AML-193 (cell line): ENCODE data around the gene OTC.

ENCODE experiments used
- DNase-seq, 2 experiments: peaks; one replicate each; lab custom pipeline; 2025; lab: John Stamatoyannopoulos, UW

The OTC gene

DNA sequence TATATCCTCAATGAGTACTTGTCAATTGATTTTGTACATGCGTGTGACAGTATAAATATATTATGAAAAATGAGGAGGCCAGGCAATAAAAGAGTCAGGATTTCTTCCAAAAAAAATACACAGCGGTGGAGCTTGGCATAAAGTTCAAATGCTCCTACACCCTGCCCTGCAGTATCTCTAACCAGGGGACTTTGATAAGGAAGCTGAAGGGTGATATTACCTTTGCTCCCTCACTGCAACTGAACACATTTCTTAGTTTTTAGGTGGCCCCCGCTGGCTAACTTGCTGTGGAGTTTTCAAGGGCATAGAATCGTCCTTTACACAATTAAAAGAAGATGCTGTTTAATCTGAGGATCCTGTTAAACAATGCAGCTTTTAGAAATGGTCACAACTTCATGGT, at the start of gene OTC:
Gene OTC, plus strand, starts transcription at position 243 of the 400 bp plus-strand sequence. Its CDS starts 93 bp downstream, at position 336.
- no peak for DNase-seq

DNA sequence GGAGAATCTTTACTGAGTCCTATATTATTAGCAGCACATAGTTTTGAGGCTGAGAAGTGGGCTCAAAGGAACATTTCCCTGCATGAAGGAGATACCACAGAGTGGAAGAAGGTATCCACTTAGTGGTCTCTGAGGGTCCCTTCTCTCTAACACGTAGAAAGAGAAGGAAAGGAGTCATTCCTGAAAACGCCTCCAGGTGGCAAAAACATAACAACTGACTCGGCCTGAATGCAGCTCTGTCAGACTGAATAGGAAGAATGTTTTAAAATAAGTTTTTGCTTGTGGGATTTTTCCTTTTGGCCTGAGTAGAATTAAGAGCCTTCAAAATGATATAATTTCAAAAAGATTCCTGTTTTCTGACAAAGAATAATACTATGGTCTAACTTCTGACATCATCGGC, 48.4 kb upstream of the OTC start:
- DNase-seq = no peak

DNA sequence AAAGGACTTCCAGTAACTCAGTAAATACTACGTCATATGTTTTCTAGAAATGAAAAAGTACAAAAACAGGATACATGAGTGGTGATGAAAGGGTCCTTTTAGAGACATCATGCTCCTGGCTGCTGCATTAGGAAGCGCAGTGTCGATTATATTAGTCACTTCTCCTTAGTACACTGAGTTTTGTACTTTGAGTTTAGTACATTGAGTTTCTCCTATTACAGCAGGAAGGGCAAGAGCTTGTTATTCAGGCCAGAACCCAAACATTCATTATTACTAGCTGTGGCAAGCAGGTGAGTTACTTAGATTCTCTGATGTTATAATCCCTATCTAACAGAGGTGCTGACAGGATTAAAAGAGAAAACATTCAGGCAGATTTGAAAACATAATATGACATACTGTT, 46.4 kb upstream of the OTC start:
- DNase-seq = no peak

DNA sequence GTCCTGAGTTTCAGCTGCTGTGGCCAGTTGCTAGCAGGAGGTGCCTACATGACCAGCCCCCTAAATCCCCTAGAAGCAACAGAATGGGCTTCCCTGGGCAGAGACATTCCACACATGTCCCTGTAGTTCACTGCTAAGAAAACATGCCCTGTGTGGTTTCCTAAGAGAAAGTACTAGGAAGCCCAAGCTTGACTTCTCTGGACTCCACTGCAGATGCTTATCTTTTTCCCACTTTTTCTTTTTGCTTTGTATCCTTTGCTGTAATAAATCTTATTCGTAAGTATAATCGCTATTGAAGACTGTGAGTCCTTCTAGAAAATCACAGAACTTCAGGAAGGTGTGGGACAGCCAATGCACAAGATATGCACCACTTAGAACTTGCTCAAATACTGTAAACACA, 40.7 kb upstream of the OTC start:
- no peak for DNase-seq

DNA sequence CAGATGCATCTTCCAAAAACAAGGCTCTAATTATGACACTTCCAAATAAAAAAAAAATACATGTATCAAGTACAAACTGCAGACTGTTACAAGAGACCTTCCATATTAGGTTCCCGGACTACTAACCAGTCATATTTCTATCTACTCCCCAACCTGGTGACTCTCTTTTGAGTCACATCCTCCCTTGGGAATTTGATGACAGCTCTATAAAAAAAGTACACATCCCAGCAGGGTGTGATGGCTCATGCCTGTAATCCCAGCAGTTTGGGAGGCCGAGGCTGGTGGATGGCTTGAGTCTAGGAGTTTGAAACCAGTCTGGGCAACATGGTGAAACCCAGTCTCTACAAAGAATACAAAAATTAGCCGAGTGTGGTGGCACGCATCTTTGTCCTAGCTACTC, 40.0 kb upstream of the OTC start:
- DNase-seq = no peak

DNA sequence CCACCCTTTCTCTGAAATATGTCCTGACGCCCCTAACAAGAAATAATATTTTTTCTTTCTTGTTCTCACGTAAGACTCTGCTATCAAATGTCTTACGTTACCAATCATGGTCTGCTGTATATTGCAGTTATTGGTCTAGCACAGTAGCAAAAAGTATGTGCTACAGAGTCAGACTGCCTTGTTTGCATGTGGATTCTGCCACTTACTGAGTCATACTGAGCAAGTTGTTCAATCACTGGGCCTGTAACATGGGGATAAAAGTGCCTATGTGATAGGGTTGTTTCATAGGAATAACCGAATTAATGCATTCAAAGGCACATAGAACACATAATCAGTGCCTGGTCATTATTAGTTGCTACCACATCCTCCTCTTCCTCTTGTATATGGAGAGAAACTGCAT, 39.2 kb upstream of the OTC start:
- DNase-seq = no peak

DNA sequence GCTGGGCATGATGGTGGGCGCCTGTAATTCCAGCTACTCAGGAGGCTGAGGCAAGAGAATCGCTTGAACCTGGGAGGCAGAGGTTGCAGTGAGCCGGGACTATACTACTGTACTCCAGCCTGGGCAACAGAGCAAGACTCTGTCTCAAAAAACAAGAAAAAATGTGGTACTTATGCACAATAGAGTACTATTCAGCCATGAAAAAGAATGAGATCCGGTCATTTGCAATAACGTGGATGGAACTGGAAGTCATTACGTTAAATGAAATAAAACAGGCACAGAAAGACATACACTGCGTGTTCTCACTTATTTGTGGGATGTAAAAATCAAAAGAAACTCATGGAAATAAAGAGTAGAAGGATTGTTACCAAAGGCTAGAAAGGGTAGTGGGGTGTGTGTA, 37.2 kb upstream of the OTC start:
- DNase-seq = no peak

DNA sequence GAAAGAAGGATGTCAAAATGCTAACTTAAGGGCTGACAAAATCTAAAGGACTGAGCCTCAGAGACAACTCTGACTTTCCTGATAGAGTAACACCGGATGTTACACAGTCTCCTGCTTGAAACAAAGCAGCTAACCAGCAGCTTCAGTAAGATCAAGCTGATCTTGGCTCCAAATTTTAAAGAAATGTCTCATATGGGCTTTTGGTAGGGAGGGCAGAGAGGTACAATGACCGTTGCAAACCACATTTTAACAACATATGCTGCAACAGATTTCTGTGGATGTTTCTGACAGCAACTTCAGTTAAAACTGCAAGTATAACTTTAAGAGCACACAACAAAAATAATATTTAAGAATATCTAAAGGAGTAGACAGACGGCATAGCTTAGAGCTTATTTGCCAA, 34.2 kb upstream of the OTC start:
- no peak for DNase-seq

DNA sequence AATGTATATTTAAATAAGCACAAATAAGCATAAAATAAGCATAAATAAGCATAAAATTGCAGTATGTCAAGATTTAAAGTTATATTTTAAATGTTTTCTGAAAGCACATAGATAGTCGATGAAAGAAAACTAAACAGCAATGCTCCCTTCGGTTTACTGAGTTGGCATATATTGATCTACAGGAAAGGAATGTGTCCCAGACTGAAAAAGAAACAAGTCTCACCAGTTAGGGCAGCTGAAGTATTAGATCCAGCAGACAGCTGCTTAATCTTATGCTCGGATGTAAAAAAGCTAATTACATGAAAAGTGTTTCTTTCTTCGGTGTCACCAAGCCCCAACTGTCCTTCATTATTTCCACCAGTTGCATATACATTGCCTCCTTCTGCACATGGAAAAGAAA, 33.8 kb upstream of the OTC start:
- DNase-seq = no peak

DNA sequence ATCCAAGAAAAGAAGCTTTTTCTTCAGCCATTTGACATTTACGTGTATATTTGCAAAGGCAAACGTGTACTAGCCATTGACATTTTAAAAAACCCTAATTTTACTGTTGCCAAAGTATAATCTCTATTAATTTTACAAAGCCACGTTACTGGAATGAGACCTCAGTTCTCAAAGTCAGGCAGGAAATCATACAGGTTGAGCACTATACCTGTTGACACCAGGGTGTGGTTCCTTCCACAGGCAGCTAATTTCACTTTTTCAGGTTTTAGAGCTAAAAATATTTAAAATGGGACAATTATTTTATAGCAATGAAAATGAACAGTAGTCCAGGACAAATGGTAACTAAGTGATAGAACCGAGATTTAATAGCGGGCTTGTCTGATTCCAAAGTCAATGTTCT, 31.6 kb upstream of the OTC start:
- no peak for DNase-seq

DNA sequence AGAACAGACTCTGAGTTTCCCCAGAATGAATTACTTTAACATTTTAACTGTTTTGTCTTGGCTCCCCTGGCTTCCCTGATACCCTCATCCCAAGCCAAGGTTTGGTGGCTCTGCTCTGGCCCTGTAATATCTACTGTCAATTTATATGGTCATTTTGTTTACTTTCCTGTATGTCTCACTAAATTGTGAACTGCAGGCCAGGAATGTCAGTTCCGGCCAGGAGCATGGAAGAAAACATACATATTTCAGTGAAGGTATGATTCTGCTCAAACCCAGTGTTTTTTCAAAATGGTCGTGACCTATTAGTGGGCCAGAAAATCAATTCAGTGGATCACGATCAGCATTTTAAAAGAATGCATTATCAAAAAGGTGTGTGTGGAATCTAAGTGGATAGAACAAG, 26.3 kb upstream of the OTC start:
- DNase-seq = no peak

DNA sequence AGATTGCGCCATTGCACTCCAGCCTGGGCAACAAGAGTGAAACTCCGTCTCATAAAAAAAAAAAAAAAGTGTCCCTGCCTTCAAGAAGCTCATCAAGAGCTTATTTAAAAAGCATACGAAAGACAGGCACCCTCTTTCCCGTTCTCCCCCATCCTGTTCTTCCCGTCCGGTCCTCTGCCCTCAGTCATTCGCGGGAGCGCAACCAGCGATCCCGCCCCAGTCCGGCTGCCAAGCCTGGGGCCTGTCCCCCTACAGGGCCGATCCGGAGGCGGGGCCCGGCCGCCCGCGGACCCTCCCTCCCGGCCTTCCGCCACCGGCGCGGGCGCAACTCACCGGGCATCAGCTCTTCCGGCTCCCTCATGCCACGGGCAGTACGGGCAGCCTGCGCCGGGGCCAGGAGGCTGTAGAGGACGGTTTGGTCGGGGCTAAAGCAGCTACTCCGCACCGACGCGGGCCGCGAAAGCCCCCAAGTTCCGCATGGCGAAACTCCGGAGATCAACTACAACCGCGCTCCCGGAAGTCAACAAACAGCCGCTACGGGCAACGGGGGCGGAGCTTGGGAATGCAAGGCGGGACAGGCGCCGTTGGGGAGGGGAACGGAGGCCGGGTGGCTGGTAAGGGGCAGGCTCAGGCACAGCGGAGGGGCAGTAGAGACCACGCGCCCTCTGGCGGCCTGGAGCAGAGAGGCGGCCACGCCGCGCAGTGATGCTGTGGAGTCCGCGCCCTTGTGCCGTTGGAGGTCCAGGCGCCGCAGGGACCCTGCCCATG, 25.2 kb upstream of the OTC start, which contains the start of gene RPGR:
Gene RPGR, minus strand, starts transcription at position 503 of the 768 bp plus-strand sequence. Its CDS starts 142 bp downstream, at position 361.
- DNase-seq = peak; percentile 70 to 76

DNA sequence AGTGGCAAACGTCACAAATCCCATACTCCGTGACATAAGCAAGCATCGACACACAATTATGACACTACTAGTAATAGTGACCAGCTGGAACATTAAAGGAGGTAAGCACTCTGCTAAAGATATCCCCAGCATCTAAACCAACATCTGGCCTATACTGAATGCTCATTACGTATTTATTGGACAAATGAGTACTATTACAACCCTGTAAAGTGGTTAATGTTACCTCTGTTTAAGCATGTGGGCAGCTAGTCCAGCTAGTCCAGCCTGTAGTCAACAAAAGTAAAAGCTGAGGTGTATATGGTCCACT, 24.7 kb upstream of the OTC start:
- no peak for DNase-seq

DNA sequence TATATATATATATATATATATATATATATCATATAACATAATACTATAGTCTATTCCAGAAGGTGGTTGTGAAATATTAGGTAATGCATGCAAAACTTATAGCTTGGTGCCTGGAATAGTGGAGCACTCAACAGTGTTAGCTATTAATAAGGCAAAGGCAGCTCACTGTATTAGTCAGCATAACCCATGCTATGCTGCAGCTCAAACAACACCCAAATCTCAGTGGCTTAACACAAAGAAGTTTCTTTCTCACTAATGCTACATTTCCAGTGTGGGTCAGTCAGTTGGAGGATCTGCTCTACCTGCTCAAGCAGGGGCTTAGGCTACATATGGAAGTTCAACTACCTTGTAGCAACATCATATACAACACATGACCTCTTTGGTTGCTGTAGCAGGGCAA, 19.9 kb upstream of the OTC start:
- DNase-seq = no peak

DNA sequence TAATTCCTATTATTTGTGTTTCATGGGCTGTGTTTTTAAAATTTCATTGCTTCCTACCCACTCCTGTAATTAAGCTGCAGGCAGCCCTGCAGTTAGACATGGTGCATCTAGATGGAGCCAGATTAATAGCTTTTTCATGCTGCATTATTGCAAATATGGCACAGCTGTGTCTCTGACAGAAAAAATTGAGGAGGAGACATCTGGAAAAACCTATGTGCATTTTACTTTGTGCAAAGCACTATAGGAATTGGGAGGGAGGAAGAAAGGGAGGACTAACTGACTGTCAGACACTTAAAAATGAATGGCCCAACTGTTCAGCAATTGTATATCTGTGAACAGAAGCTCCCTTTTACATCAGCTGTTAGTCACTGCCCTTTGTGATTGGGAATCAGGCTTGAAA, 17.0 kb upstream of the OTC start:
- DNase-seq = no peak

DNA sequence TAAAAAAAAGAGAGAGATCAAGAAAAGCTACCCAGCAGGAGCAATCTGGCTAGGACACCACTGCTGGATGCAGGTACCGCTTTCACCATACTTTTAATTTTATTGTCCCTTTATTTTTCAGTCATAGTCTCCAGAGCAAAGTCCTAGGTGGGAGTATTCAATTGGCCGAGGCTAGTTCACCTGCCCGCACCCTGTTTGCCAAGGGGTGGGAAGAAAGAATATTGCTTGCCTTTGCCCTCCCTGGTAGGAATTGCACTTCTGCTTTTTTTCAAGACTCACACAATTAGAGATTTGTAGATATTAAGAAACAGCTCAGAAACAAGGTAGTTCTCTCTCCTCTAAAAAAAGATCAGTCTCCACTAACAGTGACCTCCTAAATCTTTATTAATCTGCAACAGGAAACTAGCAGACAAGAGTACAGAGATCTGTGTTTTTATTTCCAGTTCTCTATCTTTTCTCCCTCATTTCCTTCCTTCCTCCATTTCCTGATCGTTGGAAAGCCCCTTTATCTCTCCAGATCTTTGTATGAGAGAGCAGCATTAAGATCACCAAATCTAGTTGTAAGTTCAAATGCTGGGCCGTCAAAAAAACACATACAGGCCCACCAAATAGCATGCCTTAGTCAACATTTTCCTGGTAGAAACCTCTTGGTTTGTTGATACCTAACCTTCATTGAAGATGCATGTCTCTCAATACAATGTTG, 15.7 kb upstream of the OTC start:
- DNase-seq = no peak

DNA sequence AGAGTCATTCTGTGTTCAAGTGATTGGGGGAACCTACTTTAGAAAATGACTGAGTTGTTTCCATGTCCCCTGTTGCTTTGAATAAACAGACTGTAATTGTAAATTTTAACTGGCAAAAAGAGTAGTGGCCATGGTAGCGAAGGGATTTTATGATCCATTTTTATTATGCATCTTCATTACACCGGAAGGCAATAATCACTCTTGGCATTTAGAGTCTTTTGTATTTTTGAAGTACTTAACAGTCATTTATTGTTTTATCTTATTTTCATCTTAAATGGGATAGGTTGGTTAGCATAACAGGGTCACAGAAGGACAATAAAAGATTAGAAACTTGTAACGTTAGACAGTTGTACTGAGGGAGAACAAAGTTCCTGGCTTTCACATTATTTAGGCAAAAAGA, 11.0 kb upstream of the OTC start:
- DNase-seq = no peak

DNA sequence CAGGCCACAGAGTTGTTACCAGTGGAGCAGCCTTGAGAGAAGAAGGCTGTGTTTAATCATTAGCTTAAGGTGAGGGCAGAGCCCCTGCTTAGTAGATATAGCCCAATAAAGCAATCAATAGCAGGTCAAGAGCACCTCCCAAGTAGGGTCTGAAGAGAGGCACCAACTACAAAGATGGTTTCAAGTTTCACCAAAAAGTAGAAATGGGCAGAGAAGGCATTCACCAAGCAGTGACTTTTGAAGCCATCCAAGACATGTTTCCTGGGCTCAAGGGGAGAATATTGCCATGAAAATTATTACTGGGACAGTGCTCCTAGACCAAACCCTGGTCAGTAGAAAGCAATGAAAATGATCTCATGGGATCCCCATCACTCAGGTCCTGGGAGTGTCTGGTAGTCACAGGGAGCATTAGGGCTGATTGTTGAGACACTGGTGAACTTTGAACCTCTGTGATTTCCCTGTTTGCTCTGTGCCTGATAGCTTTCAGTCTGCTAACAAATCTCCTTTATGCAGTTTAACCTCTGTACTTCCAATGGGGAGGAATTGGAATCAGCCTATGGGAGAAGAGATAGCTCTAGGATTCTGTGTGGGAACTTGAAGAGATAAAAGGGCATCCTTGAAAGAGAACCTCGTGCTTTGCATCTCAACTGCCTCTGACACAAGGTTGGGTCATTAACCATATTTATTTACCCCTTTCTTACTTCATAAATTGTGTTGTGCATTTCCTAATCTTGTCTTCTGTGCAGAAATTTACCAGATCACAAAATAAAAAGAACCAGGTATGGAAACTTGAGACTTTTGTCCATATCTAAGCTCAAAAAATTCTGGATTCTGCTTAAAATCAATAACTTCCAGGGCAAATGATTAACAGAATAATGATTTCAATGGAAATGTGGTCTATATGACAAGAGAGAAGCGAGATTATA, 9.3 kb upstream of the OTC start:
- no peak for DNase-seq

DNA sequence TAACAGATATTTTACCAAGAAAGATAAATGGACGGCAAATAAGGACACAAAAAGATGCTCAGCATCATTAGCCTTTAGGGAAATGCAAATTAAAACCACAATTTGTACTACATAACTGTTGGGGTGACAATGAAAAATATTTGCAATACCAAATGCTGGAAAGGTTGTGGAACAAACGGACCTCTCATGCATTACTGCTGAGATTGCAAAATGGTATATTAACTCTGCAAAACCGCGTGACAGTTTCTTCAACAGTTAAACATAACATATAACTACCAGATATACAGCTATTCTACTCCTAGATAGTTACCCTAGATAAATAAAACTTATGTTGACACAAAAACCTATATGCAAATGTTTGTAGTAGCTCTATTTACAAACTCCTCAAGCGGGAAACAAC, 6.3 kb upstream of the OTC start:
- no peak for DNase-seq

DNA sequence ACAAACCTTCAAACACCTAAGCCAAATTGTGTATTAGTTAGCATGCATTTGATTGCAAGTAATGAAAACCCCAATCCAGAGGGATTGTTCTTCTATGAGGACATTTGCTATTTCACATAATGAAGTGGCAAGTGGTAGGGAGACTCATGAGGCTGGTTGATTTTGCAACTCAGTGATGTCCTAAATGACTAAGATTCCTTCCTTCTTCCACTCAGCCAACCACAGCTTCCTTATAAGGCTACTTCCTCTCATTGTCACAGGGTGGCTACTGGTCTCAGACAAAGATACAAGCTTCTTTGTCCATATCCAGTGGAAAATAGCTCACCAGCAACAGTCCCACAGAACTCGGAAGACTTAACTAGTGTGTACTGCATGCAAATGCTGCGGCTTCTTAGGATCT, 5.3 kb upstream of the OTC start:
- peak; percentile 81 to 82 for DNase-seq

DNA sequence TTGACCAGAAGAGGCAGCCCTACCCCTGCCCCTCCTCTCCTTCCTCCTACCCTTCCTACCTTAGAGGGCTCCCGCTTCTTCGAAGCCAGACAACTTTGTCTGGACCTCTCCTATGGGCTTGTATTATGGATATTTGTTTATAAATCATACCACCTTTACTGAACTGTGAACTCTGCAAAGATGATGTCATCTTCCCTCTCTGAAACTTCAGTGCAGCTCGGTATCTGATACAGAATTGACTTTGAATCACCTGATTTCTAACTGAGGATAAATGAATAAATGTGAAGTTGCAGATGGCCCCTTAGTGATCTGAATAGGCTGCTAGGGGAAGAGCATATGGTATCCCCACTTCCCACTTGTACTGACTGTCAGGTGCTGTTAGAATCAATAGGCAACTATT, 1.1 kb upstream of the OTC start:
- no peak for DNase-seq

DNA sequence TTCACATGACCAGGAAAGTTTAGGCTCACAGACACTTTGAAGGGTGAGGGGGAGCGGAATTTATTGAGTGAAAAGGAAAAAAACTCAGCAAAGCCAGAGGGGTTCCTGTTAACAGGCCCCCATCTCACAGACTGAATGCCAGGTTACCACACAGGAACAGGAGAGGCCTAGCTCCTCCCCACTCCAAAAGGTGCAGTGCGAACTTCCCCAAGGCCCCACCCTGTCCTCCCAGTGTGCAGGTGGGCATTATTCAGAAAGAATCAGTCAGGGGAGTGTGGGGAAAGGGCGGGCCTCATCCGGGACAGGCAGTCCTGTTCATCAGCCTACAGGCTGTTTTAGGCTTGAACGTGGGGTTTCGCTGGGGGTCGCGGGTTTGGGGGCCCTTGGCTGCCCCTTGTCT, 4.0 kb downstream of the OTC start:
- no peak for DNase-seq
